Fibroblast of villous mesenchyme (primary cell): Measurements from ENCODE around the gene TRAPPC6A. TPM values are rescaled to one million over a fixed set of nuclear protein-coding genes. Genes with fewer than 3 reads are reported as not detected.
A peak's percentile ranks its signal among the peaks of the same experiment; 100 is the strongest.

Experiments used
- DNase-seq: peaks from one replicate; pipeline ENCODE4 v3.0.0-alpha.2; 2010; ENCODE audit warnings: low read depth
- H3K4me3 ChIP-seq: 2 replicates; pipeline ENCODE4 v1.5.1; 2011; ENCODE audit warnings: low read depth, mild to moderate bottlenecking, low read length
- CTCF ChIP-seq: IDR thresholded peaks from 2 replicates; pipeline ENCODE4 v1.5.1; 2012; ENCODE audit warnings: low read depth, mild to moderate bottlenecking, low read length; ENCODE audit not compliant: insufficient read depth
- total RNA-seq: library from RNA; depleted of rRNA; stranded (reverse); fragments of >200 nt; gene quantifications from 2 replicates; pipeline ENCODE4 v1.2.3, GENCODE V29; 2012

Gene TRAPPC6A
- total RNA-seq, 1 donor: 3.9 TPM

- no peak overlapping the region for H3K4me3 ChIP-seq
- no peak for TF ChIP-seq CTCF
- no peak for DNase-seq
Observed at GRCh38 chr19:45159210-45159970, 18.6 kb downstream of the TRAPPC6A start.

- no peak overlapping the region for H3K4me3 ChIP-seq
- no peak for TF ChIP-seq CTCF
- no peak for DNase-seq
Observed at GRCh38 chr19:45158503-45159209, 19.4 kb downstream of the TRAPPC6A start.

- H3K4me3 ChIP-seq: no peak overlapping the region
- DNase-seq: no peak
- no peak for TF ChIP-seq CTCF
Observed at GRCh38 chr19:45156751-45157150, 21.3 kb downstream of the TRAPPC6A start.

- no peak overlapping the region for H3K4me3 ChIP-seq
- TF ChIP-seq CTCF: no peak
- DNase-seq: no peak
Observed at GRCh38 chr19:45156011-45156630, 21.9 kb downstream of the TRAPPC6A start.

- peak; percentile 96 for DNase-seq
- peak; percentile 18 for TF ChIP-seq CTCF
- H3K4me3 ChIP-seq: no peak overlapping the region
Observed at GRCh38 chr19:45154064-45154827, 23.8 kb downstream of the TRAPPC6A start.

- H3K4me3 ChIP-seq: peak overlapping the region; percentile 25
- no peak for TF ChIP-seq CTCF
- peak; percentile 61 for DNase-seq
Observed at GRCh38 chr19:45153339-45154063, 24.5 kb downstream of the TRAPPC6A start.
